HFF-Myc (cell line): ENCODE measurements around the gene HDAC2.
A peak's percentile ranks its signal among the peaks of the same experiment; 100 is the strongest.

Experiments used
- DNase-seq: peaks from one replicate; pipeline ENCODE4 v3.0.0-alpha.2; 2011; ENCODE audit warnings: low read depth; ENCODE audit errors: extremely low read depth
- H3K4me3 ChIP-seq: replicated peaks from 2 replicates; pipeline ENCODE4 v1.5.1; 2011; ENCODE audit warnings: low read depth, mild to moderate bottlenecking, control low read depth, low read length
- TF ChIP-seq, protein P1 (sequence below): IDR thresholded peaks from 2 replicates; pipeline ENCODE4 v1.5.1; 2012; ENCODE audit warnings: mild to moderate bottlenecking, low read depth, low read length, control low read depth; ENCODE audit errors: missing control alignments

HDAC2 gene

DNA sequence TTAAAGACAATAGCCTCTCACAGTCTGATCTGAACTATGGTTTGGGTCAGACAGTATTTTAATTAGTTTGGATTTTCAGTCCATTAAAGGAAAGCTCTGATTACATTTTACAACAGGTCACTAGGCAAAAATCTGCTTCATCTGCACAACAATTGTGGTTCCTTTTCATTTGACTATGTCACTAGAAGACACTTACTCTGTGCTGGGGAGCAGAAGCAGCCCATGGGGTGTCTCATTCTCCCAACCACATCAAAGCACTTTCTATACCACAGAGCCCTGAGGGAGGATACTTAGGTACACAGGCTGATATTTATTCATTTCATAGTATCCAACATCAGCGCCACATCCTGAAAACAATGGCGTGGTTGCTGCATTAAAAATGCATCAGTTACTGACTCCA lies 36.6 kb upstream of the HDAC2 start:
- H3K4me3 ChIP-seq, result no peak overlapping the region
- DNase-seq, result no peak
- TF ChIP-seq, protein P1, sequence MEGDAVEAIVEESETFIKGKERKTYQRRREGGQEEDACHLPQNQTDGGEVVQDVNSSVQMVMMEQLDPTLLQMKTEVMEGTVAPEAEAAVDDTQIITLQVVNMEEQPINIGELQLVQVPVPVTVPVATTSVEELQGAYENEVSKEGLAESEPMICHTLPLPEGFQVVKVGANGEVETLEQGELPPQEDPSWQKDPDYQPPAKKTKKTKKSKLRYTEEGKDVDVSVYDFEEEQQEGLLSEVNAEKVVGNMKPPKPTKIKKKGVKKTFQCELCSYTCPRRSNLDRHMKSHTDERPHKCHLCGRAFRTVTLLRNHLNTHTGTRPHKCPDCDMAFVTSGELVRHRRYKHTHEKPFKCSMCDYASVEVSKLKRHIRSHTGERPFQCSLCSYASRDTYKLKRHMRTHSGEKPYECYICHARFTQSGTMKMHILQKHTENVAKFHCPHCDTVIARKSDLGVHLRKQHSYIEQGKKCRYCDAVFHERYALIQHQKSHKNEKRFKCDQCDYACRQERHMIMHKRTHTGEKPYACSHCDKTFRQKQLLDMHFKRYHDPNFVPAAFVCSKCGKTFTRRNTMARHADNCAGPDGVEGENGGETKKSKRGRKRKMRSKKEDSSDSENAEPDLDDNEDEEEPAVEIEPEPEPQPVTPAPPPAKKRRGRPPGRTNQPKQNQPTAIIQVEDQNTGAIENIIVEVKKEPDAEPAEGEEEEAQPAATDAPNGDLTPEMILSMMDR, result no peak

DNA sequence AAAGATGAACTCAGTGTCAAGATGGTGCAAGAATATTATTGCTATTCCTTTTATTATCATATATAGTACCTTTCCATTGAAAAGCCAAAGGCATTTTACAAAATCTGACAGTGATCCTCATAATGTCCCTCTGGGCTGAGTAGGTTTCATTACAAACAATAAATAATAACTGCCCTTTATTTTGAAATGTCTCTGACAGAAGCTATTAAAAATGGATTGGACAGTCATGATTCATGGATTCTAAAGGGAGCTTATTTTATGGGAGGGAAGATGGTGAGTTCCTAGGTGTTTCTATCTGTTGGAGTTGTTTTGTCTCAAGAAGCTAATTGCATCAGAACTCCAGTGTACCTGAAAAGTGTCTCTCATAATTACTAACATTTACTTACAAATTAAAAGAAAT lies 30.4 kb upstream of the HDAC2 start:
- TF ChIP-seq, protein P1, result no peak
- H3K4me3 ChIP-seq, result no peak overlapping the region
- DNase-seq, result no peak

DNA sequence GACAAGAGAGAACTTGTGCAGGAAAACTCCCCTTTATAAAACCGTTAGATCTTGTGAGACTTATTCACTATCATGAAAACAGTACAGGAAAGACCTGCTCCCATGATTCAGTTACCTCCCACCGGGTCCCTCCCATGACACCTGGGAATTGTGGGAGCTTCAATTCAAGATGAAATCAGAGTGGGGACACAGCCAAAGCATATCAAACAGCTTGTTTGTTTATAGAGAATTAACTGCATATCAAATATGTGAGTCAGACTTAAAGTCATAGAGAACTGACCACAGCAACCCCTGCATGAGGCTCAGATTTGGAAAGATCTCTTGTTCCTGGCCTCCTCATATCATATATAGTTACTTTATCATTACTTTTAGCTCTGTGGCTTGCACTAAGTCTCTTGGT lies 29.1 kb upstream of the HDAC2 start:
- TF ChIP-seq, protein P1, result no peak
- H3K4me3 ChIP-seq, result no peak overlapping the region
- DNase-seq, result no peak

DNA sequence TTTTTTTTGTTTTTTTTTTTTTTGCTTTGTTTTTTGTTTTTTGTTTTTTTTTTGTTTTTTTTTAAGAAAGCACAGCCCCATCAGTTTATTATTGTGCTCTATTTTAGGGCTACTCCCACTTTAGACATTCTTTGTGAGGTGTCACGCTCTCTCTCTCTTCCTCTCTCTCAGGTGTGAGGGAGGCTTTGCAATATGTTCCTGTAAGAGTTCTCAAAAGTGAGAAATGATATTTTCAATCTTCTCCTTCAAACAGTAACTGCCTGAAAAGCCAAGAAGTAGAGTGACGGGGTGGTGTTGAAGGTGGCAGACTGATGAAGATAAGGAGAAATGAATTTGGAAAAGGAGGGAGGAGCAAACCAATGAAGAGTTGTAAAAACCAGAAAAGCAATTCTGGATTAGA lies 28.3 kb upstream of the HDAC2 start:
- H3K4me3 ChIP-seq, result no peak overlapping the region
- DNase-seq, result no peak
- TF ChIP-seq, protein P1, result no peak

DNA sequence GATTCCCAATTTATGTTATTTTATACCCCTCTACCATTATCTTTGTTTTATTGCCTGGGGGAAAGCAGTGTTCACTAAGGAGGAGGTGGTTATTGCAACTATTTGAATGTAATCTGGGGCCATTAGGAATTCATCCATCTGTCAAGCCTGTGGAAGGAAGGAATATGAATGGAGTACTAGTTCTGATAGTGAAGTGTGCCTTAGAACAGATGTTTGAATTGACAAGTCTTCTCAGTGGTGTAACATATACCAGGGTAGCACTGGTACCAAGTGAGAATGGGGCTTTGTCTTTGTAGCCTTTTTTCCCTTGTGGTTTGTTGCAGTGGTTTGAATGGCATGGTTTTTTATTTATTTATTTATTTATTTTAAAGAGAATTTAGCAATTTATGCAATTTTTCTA lies 27.9 kb upstream of the HDAC2 start:
- no peak for DNase-seq
- TF ChIP-seq, protein P1, result no peak
- no peak overlapping the region for H3K4me3 ChIP-seq

DNA sequence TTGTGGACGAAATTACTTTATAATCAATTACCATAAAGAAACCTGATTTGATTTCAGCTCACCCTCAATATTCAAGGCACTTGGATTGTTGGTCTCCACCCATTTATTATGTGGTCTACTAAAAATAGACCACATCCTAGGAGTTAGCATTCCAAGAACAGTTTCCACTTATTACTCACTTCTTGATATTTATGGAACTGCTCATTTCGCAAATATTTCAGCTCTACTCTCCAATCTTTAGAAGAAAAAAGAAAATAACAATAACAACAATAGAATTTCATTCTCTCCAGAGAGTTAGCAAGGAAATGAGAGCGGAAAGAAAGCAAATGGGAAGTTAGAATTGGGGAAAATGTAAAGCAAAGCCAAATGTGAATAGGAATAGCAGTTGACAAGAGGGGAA lies 26.2 kb upstream of the HDAC2 start:
- no peak for DNase-seq
- TF ChIP-seq, protein P1, result no peak
- no peak overlapping the region for H3K4me3 ChIP-seq

DNA sequence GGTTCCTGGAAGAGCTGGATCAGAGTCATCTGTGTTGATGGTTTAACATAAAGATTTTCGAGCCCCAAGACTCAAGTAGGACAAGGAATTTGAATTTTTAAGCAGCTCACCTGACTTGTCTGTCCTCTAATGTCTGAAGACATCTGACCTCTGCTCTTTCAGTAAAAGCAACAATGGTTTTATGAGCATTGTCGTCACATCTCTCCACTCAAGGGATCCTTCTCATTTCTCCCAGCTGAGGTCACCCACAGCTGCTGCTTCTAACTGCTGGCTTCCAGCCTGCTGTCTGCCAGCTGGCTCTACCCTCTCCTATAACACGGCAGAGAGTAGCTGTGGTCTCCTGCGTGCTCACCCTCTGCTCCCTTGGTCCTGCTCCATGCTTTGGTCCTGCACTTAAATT lies 24.7 kb upstream of the HDAC2 start:
- TF ChIP-seq, protein P1, result no peak
- no peak overlapping the region for H3K4me3 ChIP-seq
- DNase-seq, result peak; percentile 78
